ENCODE measurements around the gene PNMT.

The PNMT gene

DNA sequence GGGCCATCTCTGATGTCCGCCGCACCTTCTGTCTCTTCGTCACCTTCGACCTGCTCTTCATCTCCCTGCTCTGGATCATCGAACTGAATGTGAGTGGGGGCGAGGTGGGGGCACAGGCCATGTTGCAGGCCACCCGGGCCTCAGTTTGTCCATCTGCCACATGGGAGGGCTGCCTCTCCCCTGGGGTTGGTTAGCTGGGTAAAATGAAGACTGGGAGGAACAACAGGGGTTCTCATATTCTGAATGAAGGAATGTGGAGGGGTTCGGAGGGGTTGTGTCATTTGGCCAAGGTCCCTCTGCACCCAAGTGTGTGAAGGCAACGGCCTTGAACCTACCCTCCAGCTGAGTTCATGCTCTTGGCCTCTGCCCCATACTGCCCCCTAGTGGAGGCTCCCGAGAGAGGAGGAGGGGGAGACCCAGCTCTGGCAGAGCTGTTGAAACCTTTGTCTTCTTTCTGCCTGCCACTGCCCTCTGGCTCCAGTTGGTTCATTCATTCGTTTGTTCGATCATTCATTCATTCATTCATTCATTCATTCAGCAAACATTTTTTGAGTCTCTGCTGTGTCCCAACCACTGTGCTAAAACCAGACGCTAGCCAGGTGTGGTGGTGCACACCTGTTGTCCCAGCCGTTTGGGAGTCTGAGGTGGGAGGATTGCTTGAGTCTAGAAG lies 14.5 kb upstream of the PNMT start:
- no peak for DNase-seq (ENCODE audit: low read depth, low spot score)

DNA sequence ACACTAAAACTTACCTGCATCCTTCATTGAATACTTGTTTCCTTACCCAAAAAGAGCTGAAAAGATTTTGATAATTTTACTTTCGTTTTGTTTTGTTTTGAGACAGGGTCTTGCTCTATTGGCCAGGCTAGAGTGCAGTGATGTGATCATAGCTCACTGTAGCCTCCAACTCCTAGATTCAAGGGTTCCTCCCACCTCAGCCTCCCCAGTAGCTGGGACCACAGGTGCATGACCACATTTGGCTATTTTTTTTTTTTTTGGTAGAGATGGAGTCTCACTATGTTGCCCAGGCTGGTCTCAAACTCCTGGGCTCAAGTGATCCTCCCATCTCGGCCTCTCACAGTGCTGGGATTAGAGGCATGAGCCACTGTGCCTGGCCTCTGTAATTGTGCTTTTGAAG lies 13.1 kb upstream of the PNMT start:
- DNase-seq (ENCODE audit: low read depth, low spot score) = no peak

DNA sequence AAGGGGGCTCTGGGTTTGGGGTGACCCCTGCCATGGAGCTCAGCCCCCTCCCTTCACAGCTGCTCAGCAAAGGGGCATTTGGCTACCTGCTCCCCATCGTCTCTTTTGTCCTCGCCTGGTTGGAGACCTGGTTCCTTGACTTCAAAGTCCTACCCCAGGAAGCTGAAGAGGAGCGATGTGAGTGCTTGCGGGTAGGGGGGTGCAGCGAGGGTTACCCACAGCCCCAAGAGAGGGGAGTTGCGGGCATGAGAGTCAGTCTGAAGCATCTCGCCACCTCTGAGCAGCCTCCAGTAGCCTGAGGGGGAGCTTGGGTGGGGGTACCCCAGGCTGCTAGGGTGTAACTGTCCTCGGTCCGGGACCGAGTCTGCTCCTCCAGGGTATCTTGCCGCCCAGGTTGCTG lies 9.9 kb upstream of the PNMT start:
- DNase-seq (ENCODE audit: low read depth, low spot score) = no peak

DNA sequence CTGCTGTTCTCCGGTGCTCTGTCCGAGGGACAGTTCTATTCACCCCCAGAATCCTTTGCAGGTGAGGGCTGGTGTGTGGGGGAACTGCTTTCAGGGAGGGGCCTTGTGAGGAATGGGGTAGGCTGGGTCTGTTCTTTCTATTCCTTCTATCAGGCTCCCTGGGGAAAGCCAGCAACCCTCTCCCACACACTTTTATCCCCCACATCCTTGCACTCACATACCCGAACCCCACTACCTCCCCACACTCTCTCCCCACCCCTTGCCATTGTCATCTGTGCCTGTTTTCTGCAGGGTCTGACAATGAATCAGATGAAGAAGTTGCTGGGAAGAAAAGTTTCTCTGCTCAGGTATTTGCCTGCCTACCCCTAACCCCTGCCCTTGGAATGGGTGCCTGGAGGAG lies 9.5 kb upstream of the PNMT start:
- no peak for DNase-seq (ENCODE audit: low read depth, low spot score)

DNA sequence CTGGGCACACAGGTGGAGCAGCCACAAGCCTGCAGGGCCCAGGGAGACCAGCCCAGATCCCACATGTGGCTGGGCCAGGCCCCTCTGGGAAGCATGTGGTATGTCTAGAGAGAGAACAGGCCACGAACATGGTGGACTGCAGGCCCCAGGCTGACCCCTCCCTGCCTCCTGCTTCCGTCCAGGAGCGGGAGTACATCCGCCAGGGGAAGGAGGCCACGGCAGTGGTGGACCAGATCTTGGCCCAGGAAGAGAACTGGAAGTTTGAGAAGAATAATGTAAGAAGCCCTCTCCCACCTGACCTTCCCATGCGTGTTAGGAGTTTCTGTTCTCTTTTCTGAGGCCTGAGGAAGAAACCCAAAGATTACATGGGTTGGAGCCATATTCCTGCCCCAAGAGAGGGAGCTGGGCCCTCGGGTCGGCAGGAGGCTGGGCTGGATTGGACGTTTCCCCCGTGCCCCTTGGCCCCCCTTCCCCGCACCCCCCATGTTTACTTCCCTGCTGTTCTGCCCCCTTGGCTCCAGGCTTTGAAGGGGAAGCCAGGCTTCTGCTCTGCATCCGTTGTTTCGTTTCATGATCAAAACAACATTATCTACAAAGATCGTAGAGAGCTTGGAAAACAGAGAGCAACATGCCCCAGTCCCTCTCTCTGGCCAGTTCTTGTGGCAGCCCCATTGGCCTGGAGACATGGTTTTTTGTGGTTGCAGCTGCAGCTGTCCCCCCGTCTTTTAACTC lies 8.8 kb upstream of the PNMT start:
- DNase-seq (ENCODE audit: low read depth, low spot score) = no peak

DNA sequence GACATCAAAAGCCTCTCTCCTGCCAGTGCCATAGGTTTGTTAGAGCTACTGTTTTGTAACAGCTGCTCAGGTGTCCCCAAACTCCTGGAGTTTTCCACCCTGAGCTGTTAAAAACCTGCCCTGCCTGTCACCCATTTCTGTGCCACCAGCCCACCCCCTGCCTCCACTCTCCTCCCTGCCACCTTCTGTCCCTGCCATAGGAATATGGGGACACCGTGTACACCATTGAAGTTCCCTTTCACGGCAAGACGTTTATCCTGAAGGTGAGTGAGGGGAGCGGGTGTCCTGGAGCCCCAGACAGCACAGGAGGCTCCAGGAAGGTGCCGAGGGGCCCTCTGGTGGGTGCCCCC lies 8.3 kb upstream of the PNMT start:
- no peak for DNase-seq (ENCODE audit: low read depth, low spot score)

DNA sequence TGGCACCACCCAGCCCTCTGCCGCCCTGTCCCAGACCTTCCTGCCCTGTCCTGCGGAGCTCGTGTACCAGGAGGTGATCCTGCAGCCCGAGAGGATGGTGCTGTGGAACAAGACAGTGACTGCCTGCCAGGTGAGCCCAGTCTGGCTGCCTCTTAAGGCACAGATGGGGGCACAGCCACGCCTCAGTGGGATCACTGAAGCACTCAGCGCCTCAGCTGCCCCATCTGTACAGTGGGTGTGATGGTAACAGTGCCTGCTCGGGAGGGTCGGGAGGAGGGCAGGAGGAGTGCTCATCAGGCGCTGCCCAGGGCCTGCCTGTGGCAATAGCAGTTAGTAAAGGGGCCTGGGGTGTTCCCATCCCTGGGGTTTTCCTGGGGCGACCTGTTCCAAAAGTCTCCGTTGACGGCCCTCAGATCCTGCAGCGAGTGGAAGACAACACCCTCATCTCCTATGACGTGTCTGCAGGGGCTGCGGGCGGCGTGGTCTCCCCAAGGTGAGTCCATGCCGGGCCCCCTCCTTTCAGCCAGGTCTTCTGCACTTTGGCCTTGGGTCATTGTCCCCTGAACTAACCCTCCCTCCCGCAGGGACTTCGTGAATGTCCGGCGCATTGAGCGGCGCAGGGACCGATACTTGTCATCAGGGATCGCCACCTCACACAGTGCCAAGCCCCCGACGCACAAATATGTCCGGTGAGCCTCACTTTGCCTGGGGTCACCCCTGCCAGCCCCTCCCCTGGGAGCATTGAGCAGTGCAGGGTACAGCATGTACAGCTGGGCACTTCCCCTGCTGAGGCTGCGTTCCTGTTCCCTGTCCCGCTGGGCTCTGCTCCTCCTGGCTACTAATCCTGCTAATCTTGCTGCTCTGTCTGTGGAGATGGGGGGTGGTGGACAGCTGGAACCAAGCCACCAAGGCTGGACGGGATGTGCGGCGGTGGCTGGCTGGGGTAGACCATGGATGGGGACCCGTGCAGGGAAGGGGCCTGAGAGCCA lies 7.6 kb upstream of the PNMT start:
- no peak for DNase-seq (ENCODE audit: low read depth, low spot score)

DNA sequence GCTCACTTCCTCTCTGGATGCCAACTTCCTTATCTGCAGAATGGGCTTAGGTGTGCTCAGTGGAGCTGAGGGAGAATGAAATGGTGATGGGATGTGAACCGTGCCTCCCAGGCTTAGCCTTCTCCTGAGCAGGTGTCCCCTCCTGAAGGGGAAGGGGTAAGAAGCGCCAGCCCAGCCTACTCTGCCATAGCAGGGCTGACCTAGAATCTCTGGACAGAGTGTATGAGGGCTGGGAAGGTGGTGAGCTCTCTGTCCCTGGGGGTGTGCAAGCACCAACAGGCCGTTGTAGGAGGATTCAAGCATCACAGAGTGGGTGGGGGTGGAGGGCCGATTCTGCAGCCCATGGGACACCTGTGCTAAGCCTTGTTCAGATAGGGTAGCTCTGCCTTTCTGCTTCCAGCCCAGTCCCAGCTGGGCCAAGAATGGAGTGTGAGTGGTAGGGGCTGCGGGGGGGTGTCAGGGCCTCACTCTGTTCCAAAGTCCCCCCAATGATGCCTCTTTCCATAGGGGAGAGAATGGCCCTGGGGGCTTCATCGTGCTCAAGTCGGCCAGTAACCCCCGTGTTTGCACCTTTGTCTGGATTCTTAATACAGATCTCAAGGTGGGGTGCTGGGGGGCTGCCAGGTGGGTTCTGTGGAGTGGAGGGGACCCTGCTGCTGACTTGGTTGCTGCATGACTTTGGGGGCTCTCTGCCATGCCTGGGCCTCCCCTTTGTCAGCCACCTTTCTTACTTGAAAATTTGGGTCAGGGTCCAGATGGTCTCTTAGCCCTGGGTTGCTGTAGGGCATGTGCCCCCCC lies 6.3 kb upstream of the PNMT start:
- no peak for DNase-seq (ENCODE audit: low read depth, low spot score)

DNA sequence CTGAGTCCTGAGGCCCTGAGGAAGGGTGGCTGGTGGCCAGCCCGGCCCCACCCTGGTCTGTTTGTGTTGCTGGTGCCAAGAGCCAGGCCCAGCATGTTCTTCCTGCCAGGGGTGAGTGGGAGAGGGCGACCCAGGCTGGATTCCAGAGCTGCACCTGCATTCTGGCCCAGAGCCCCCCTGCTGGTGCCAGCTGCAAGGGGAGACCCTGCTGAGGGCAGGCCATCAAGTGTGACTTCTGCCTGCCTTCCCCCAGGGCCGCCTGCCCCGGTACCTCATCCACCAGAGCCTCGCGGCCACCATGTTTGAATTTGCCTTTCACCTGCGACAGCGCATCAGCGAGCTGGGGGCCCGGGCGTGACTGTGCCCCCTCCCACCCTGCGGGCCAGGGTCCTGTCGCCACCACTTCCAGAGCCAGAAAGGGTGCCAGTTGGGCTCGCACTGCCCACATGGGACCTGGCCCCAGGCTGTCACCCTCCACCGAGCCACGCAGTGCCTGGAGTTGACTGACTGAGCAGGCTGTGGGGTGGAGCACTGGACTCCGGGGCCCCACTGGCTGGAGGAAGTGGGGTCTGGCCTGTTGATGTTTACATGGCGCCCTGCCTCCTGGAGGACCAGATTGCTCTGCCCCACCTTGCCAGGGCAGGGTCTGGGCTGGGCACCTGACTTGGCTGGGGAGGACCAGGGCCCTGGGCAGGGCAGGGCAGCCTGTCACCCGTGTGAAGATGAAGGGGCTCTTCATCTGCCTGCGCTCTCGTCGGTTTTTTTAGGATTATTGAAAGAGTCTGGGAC lies 5.5 kb upstream of the PNMT start:
- DNase-seq (ENCODE audit: low read depth, low spot score) = no peak

DNA sequence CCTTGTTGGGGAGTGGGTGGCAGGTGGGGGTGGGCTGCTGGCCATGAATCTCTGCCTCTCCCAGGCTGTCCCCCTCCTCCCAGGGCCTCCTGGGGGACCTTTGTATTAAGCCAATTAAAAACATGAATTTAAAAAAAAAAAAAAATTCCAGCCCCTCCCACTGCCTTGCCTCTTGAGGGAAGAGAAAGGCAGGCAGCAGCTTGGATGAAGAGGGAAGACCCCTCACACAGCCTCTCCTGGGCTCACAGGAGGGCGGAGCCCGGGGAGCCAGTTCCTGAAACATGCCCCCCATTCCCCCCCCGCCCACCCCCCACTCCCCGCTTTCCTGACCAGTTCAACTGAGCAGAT lies 4.9 kb upstream of the PNMT start:
- no peak for DNase-seq (ENCODE audit: low read depth, low spot score)

DNA sequence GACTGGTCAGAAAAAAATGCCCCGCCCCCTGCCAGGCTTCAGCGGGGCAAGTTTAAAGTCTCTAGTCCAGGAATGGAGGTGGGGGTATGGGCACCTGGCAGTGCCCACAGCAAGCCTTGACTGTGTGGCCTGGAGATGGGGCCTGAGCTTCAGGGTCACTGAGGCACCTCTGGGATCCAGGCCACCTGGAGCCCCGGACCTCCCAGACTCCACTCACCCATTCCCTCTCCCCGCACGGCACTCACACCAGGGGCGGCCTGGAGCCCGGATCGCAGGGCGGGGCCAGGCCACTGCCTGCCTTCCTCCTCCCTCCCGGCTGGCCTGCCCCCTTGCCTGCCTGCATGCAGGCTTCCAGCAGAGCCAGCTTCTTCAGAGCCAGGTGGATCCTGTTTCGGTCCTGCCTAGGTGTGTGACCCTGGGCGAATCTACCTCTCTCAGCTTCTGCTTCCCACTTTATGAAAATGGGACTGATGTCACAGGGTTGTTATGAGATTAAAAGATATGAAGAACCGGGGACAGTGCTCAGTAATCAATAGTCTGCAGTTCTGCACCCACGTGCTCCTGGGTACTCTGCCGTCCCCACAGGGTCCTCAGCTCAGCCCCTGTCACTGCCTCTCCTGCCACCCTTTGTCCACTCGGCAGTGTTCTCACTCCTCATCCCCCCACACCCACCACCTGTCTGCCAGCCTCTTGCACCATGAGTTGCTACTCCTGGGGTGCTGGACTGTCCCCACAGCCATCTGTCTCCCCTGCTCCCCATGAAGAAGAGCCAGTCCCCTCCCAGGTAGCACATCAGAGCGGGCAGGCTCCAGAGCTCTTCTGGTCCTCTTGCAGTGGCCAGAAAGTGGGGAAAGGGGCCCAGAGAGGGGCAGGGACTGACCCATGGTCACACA lies 4.3 kb upstream of the PNMT start:
- DNase-seq (ENCODE audit: low read depth, low spot score) = no peak

DNA sequence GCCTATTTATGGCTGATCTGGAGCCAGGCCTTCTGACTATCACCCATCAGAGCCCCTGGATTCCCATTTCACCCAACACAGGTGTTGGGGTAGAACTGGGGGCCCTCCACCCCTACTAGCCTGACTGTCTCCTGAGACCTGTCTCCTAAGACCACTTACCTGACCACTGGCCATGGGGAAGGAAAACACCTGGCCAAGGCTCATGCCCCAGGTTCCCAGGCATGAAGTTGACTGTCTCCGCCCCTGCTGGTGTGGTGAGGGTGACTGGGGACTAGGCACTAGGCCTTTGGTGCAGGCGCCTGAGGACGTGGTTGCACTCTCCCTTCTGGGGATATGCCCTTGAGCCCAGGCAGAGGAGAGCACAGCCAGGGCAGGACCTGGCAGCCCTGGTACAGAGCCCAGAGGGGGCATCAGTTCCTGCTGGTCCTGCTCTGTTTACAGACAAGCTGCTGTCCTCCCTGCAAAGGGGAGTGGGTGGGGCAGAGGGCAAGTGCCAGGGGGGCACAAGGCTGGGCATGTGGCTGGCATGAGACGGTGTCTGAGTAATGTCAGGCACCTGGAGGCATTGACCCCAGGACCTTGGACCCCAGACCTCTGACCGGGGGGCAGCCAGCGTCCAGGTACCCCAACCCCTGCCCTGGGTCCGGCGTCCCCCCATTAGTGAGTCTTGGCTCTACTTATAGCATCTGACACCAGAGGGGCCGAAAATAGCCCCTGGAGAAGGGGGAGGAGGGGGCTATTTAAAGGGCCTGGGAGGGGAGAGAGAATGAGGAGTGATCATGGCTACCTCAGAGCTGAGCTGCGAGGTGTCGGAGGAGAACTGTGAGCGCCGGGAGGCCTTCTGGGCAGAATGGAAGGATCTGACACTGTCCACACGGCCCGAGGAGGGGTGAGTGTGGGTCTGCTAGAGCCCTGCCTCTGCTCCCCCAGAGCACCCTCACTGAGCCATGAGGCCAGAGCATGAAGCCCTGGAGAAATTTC lies 3.4 kb upstream of the PNMT start, which contains the start of gene TCAP:
Gene TCAP, plus strand, starts transcription at position 769 of the 981 bp plus-strand sequence. Its CDS starts 11 bp downstream, at position 780.
- no peak for DNase-seq (ENCODE audit: low read depth, low spot score)

DNA sequence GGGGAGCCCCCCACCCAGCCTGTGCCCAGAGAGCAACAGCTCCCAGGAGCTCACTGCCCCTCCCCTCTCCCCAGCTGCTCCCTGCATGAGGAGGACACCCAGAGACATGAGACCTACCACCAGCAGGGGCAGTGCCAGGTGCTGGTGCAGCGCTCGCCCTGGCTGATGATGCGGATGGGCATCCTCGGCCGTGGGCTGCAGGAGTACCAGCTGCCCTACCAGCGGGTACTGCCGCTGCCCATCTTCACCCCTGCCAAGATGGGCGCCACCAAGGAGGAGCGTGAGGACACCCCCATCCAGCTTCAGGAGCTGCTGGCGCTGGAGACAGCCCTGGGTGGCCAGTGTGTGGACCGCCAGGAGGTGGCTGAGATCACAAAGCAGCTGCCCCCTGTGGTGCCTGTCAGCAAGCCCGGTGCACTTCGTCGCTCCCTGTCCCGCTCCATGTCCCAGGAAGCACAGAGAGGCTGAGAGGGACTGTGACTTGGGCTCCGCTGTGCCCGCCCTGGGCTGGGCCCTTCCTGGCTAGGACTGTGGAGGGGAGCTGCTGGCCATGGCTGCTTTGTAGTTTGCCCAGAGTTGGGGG lies 2.5 kb upstream of the PNMT start:
- no peak for DNase-seq (ENCODE audit: low read depth, low spot score)

DNA sequence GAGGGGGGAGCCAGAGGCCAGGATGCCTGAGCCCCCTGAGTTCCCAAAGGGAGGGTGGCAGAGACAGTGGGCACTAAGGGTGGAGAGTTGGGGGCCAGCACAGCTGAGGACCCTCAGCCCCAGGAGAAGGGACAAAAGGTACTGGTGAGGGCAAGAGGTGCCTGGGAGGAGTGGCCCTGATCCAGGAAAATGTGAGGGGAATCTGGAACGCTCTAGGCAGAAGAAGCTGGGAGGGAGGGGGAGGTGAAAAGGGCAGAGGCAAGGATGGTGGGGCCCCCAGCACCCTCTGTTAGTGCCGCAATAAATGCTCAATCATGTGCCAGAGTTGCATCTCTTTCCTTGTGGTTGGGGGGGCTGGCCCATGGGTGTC lies 2.0 kb upstream of the PNMT start:
- DNase-seq (ENCODE audit: low read depth, low spot score) = no peak

DNA sequence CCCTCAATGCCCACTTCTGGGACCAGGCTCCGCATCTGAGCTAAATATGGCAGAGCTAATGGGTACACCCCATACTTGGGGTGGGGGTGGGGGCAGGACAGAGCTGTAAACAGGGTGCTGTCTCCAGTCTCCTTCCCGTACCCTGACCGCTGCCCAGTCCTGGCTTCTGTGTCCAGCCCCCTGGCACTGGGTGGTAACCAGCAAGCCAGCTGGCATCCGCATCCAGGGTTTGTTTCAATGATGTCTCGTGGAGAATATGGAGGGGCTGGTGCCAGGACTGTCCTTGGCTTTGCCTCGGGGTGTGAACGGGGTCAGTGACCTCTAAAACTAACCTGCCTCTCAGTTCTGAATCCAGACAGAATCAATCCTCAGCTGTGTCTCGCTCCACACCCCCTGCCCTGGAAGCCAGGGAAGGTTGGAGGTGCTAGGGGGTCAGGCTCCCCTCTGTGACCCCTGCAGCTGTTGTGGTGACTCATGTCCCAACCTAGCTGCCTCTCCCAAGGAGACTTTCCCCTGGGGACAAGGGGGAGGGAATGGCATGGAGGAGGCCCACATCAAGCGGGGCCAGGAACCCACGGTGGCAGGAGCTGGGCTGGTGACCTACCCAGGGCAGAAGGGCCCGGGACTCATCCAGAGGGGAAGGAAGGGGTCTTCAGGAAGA lies 1.5 kb upstream of the PNMT start:
- no peak for DNase-seq (ENCODE audit: low read depth, low spot score)

DNA sequence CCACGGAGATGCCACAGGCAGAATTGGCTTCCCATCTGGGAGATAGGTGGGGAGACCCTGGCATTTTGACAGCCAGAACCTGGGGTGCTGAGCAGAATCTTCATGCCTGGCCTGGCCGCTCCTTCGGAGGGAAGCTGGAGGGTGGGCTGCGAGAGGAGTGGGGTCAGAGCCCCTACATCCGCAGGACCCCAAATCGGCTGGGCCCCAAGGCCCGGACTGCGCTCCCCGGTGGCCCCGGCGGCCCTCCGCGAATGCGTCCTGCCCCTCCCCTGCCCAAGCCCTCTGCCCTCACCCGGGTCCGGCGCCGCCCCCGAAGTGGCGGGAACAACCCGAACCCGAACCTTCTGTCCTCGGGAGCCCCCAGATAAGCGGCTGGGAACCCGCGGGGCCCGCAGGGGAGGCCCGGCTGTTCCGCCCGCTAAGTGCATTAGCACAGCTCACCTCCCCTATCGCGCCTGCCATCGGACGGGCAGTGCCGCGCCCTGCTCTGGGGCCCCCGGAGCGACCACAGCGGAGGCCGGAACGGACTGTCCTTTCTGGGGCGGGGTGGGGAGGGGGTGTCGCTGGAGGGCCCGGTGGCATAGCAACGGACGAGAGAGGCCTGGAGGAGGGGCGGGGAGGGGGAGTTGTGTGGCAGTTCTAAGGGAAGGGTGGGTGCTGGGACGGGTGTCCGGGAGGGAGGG lies 850 bp upstream of the PNMT start:
- no peak for DNase-seq (ENCODE audit: low read depth, low spot score)
